ENCODE data around the gene DGLUCY.

DGLUCY gene

GRCh38 chr14:91187271-91187670, 73.4 kb downstream of the DGLUCY start:
- no peak for TF ChIP-seq ZNF24 (tag by site-specific recombination; IDR thresholded peaks at IDR 0.05)
- TF ChIP-seq ZNF701 (tag by site-specific recombination; IDR thresholded peaks at IDR 0.05): no peak
- TF ChIP-seq ZNF155 (tag by site-specific recombination; IDR thresholded peaks at IDR 0.05): no peak
- TF ChIP-seq KLF9 (tag by site-specific recombination; IDR thresholded peaks at IDR 0.05; ENCODE audit: low read depth): no peak
- TF ChIP-seq ZNF174 (tag by site-specific recombination; IDR thresholded peaks at IDR 0.05): no peak
- H3K4me1 ChIP-seq (ENCODE audit: control insufficient read depth, insufficient read depth, low read length): no peaks in the 10 kb centered on the region
- POLR2A ChIA-PET: no interaction called here
- peaks cover 0 to 53% of the 10 kb centered on the region in 2 experiments; a peak in 2 of 3 replicates for H3K36me3 ChIP-seq (ENCODE audit: control insufficient read depth in 2 of 2, insufficient read depth in 1 of 2, low read length in 2 of 2)
- no peak overlapping the region for H3K4me3 ChIP-seq (ENCODE audit: low read depth, low read length)
- no peaks in the 10 kb centered on the region for H3K9me3 ChIP-seq (ENCODE audit: control insufficient read depth, insufficient read depth, low read depth, low read length)
- no peak overlapping the region for H3K27ac ChIP-seq (ENCODE audit: extremely low read depth, low read depth, low read length)
- CTCF ChIA-PET: no interaction called here

DNA sequence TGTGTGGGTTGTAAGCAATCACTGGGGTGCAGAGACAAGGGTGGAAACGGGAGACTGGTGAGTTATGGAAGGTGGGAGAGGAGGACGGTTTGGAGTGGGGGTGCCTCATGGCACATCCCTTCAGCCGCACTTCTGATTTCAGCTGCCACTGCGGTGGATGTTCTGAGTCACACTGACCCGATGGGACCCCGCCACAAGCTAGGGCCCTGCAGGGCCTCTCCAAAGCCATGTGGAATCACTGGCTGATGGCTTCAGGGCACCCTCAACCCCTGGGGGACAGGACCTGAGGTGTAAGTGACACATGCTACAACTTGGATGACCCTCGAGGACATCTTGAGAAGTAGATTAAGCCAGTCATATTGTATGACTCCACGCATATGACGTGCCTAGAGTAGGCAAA, 77.0 kb downstream of the DGLUCY start:
- CTCF ChIA-PET: no interaction called here
- Histone ChIP-seq H3K36me3 (ENCODE audit: control insufficient read depth in 2 of 2, insufficient read depth in 1 of 2, low read length in 2 of 2) (peaks cover 0 to 40% of the 10 kb centered on the region in 2 experiments; a peak in 2 of 3 replicates), H3K27ac (ENCODE audit: extremely low read depth, low read depth, low read length) (no peak overlapping the region), H3K4me1 (ENCODE audit: control insufficient read depth, insufficient read depth, low read length) (no peaks in the 10 kb centered on the region), H3K9me3 (ENCODE audit: control insufficient read depth, insufficient read depth, low read depth, low read length) (no peaks in the 10 kb centered on the region), H3K4me3 (ENCODE audit: low read depth, low read length) (no peak overlapping the region)
- TF ChIP-seq HOXA7 (CRISPR knock-in tag; IDR thresholded peaks at IDR 0.05; ENCODE audit: borderline replicate concordance): no peak
- TF ChIP-seq ZNF677 (tag by site-specific recombination; IDR thresholded peaks at IDR 0.05): no peak
- TF ChIP-seq ZNF366 (tag by site-specific recombination; conservative IDR thresholded peaks at IDR 0.05): no peak
- TF ChIP-seq SCRT1 (tag by site-specific recombination; IDR thresholded peaks at IDR 0.05; ENCODE audit: borderline replicate concordance): no peak
- no peak for TF ChIP-seq ZNF510 (tag by site-specific recombination; IDR thresholded peaks at IDR 0.05; ENCODE audit: insufficient replicate concordance)
- TF ChIP-seq ZIC2 (tag by site-specific recombination; IDR thresholded peaks at IDR 0.05): no peak
- TF ChIP-seq ZNF404 (tag by site-specific recombination; IDR thresholded peaks at IDR 0.05): no peak
- no peak for TF ChIP-seq SP2 (tag by site-specific recombination; IDR thresholded peaks at IDR 0.05)
- no peak for TF ChIP-seq KLF16 (tag by site-specific recombination; IDR thresholded peaks at IDR 0.05)
- no peak for TF ChIP-seq ZNF623 (tag by site-specific recombination; IDR thresholded peaks at IDR 0.05)
- POLR2A ChIA-PET: no interaction called here

DNA sequence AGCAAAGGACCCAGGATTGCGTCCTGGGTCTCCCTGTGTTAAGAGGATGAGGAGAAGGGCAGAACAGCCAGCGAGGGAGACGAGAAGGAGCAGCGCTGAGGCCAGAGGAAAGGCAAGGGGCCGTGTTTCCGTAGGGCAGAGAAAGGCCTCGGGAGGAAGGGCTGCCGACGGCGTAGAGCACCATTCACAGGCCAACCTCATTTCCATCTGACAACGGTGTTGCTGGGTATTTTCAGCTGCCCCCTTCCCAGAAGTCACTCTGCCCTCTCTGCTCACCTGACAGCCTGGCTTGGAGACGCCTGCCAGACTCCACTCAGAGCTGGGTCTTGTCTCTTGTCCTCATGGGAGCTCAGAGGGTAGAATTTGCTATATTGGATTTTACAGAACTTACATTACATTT, 79.2 kb downstream of the DGLUCY start:
- Histone ChIP-seq H3K36me3 (ENCODE audit: control insufficient read depth in 2 of 2, insufficient read depth in 1 of 2, low read length in 2 of 2) (peaks cover 0 to 42% of the 10 kb centered on the region in 2 experiments; a peak in 2 of 3 replicates), H3K4me1 (ENCODE audit: control insufficient read depth, insufficient read depth, low read length) (no peaks in the 10 kb centered on the region), H3K4me3 (ENCODE audit: low read depth, low read length) (no peak overlapping the region), H3K27ac (ENCODE audit: extremely low read depth, low read depth, low read length) (no peak overlapping the region), H3K9me3 (ENCODE audit: control insufficient read depth, insufficient read depth, low read depth, low read length) (no peaks in the 10 kb centered on the region)
- ChIA-PET CTCF (interaction anchor here (1.0 to 1.2 kb wide), 2 partner anchors 10 to 16 kb away, joined by 3 to 6 read pairs; no protein-coding TSS in a partner anchor), POLR2A (interaction anchor here (0.7 kb wide), 1 partner anchor 22 kb away, joined by 6 read pairs; no protein-coding TSS in a partner anchor)
- TF ChIP-seq GLI2 (tag by site-specific recombination; IDR thresholded peaks at IDR 0.05; ENCODE audit: borderline replicate concordance, low read depth) (no peak), ZNF184 (tag by site-specific recombination; IDR thresholded peaks at IDR 0.05) (no peak), ZNF221 (tag by site-specific recombination; IDR thresholded peaks at IDR 0.05; ENCODE audit: borderline replicate concordance) (no peak), YY2 (tag by site-specific recombination; IDR thresholded peaks at IDR 0.05) (no peak), ZBTB1 (tag by site-specific recombination; IDR thresholded peaks at IDR 0.05) (no peak), ZNF623 (tag by site-specific recombination; IDR thresholded peaks at IDR 0.05) (no peak), ZNF670 (tag by site-specific recombination; IDR thresholded peaks at IDR 0.05; ENCODE audit: low read depth) (no peak), ZNF658 (tag by site-specific recombination; IDR thresholded peaks at IDR 0.05) (no peak), ZNF571 (tag by site-specific recombination; IDR thresholded peaks at IDR 0.05) (no peak), ZNF837 (tag by site-specific recombination; IDR thresholded peaks at IDR 0.05) (no peak), WT1 (tag by site-specific recombination; IDR thresholded peaks at IDR 0.05) (no peak), ZNF48 (tag by site-specific recombination; IDR thresholded peaks at IDR 0.05) (no peak), YY1 (tag by site-specific recombination; IDR thresholded peaks at IDR 0.05) (no peak), ZNF76 (tag by site-specific recombination; IDR thresholded peaks at IDR 0.05; ENCODE audit: borderline replicate concordance, low read depth) (no peak), SALL2 (tag by site-specific recombination; IDR thresholded peaks at IDR 0.05; ENCODE audit: borderline replicate concordance) (no peak), GFI1B (tag by site-specific recombination; IDR thresholded peaks at IDR 0.05) (no peak), ZFP37 (tag by site-specific recombination; IDR thresholded peaks at IDR 0.05) (no peak)
- TF ChIP-seq, protein P1, sequence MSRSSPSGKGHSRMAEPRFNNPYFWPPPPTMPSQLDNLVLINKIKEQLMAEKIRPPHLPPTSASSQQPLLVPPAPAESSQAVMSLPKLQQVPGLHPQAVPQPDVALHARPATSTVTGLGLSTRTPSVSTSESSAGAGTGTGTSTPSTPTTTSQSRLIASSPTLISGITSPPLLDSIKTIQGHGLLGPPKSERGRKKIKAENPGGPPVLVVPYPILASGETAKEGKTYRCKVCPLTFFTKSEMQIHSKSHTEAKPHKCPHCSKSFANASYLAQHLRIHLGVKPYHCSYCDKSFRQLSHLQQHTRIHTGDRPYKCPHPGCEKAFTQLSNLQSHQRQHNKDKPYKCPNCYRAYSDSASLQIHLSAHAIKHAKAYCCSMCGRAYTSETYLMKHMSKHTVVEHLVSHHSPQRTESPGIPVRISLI (tag by site-specific recombination; IDR thresholded peaks at IDR 0.05): no peak
